ENCODE measurements around the gene NR1I2. TPM values are rescaled to one million over a fixed set of nuclear protein-coding genes. Genes with fewer than 3 reads are reported as not detected.

The NR1I2 gene
- total RNA-seq, 1 donor from 2014 or later = 0.69 TPM

GRCh38 chr3:119746423-119746822, 35.5 kb upstream of the NR1I2 start:
- Histone ChIP-seq H3K27ac (no peak overlapping the region), H3K9ac (no peak overlapping the region), H4K20me1 (ENCODE audit: low read depth) (no peaks in the 10 kb centered on the region), H3K4me1 (no peaks in the 10 kb centered on the region), H3K27me3 (no peaks in the 10 kb centered on the region), H3K36me3 (no peaks in the 10 kb centered on the region), H3K79me2 (ENCODE audit: low read depth) (no peaks in the 10 kb centered on the region), H2AFZ (replicated peaks) (no peak overlapping the region), H3K4me2 (no peak overlapping the region), H3K4me3 (no peak overlapping the region), H3K9me3 (ENCODE audit: low read depth) (no peaks in the 10 kb centered on the region), H3F3A (ENCODE audit: low read depth) (no peaks in the 10 kb centered on the region)
- H3K4me1 Mint-ChIP-seq = no peaks in the 10 kb centered on the region
- DNase-seq (ENCODE audit: low spot score) = no peak
- peaks cover 24% of the 10 kb centered on the region for H3K36me3 Mint-ChIP-seq
- peaks cover 2% of the 10 kb centered on the region for H3K27me3 Mint-ChIP-seq (ENCODE audit: insufficient read depth, low read depth)
- TF ChIP-seq CTCF (IDR thresholded peaks at IDR 0.05) (no peak), EZH2phosphoT487 (IDR thresholded peaks at IDR 0.05) (no peak), EZH2 (IDR thresholded peaks at IDR 0.05) (no peak)
- H3K27ac Mint-ChIP-seq = no peak overlapping the region
- H3K4me3 Mint-ChIP-seq = no peak overlapping the region
- H3K9me3 Mint-ChIP-seq = no peaks in the 10 kb centered on the region

GRCh38 chr3:119747357-119747756, 34.5 kb upstream of the NR1I2 start:
- H3F3A ChIP-seq (ENCODE audit: low read depth) = no peaks in the 10 kb centered on the region
- DNase-seq (ENCODE audit: low spot score) = no peak
- Mint-ChIP-seq H3K4me3 (no peak overlapping the region), H3K4me1 (no peaks in the 10 kb centered on the region), H3K36me3 (peaks cover 26% of the 10 kb centered on the region), H3K9me3 (no peaks in the 10 kb centered on the region), H3K27me3 (ENCODE audit: insufficient read depth, low read depth) (peaks cover 2% of the 10 kb centered on the region), H3K27ac (no peak overlapping the region)
- H3K4me3 ChIP-seq = no peak overlapping the region
- H3K4me1 ChIP-seq = no peaks in the 10 kb centered on the region
- H3K9ac ChIP-seq = no peak overlapping the region
- H3K9me3 ChIP-seq (ENCODE audit: low read depth) = no peaks in the 10 kb centered on the region
- H3K79me2 ChIP-seq (ENCODE audit: low read depth) = no peaks in the 10 kb centered on the region
- no peak overlapping the region for H3K27ac ChIP-seq
- H3K4me2 ChIP-seq = no peak overlapping the region
- H4K20me1 ChIP-seq (ENCODE audit: low read depth) = no peaks in the 10 kb centered on the region
- no peak for TF ChIP-seq EZH2phosphoT487 (IDR thresholded peaks at IDR 0.05)
- TF ChIP-seq CTCF (IDR thresholded peaks at IDR 0.05) = no peak
- no peak for TF ChIP-seq EZH2 (IDR thresholded peaks at IDR 0.05)
- H3K27me3 ChIP-seq = no peaks in the 10 kb centered on the region
- H3K36me3 ChIP-seq = no peaks in the 10 kb centered on the region
- no peak overlapping the region for H2AFZ ChIP-seq (replicated peaks)

GRCh38 chr3:119748991-119749390, 32.9 kb upstream of the NR1I2 start:
- DNase-seq (ENCODE audit: low spot score) = no peak

More at GRCh38 chr3:119748991-119749390, 32.9 kb upstream of the NR1I2 start:
- Histone ChIP-seq H3K27ac (no peak overlapping the region), H3K9me3 (ENCODE audit: low read depth) (no peaks in the 10 kb centered on the region), H3F3A (ENCODE audit: low read depth) (no peaks in the 10 kb centered on the region), H3K27me3 (no peaks in the 10 kb centered on the region), H2AFZ (replicated peaks) (no peak overlapping the region), H3K4me2 (no peak overlapping the region), H3K4me3 (no peak overlapping the region), H4K20me1 (ENCODE audit: low read depth) (no peaks in the 10 kb centered on the region), H3K36me3 (no peaks in the 10 kb centered on the region), H3K79me2 (ENCODE audit: low read depth) (no peaks in the 10 kb centered on the region), H3K4me1 (no peaks in the 10 kb centered on the region), H3K9ac (no peak overlapping the region)
- no peak for TF ChIP-seq CTCF (IDR thresholded peaks at IDR 0.05)
- no peak for TF ChIP-seq EZH2phosphoT487 (IDR thresholded peaks at IDR 0.05)
- TF ChIP-seq EZH2 (IDR thresholded peaks at IDR 0.05) = no peak
- Mint-ChIP-seq H3K36me3 (peaks cover 34% of the 10 kb centered on the region), H3K9me3 (peaks cover 2% of the 10 kb centered on the region), H3K27ac (no peak overlapping the region), H3K4me3 (no peak overlapping the region), H3K27me3 (ENCODE audit: insufficient read depth, low read depth) (peaks cover 2% of the 10 kb centered on the region), H3K4me1 (no peaks in the 10 kb centered on the region)
